Neutrophil (primary cell): ENCODE measurements around the gene TPRG1L.

Experiments
- H3K27ac ChIP-seq: fragments of 200-600 bp; sonication (generic); 2 replicates; pipeline ENCODE4 v1.5.1; 2016; ENCODE audit warnings: mild to moderate bottlenecking, moderate library complexity
- H3K27me3 ChIP-seq: fragments of 200-600 bp; sonication (generic); 2 replicates; pipeline ENCODE4 v1.6.0; 2016; ENCODE audit warnings: mild to moderate bottlenecking
- H3K36me3 ChIP-seq: fragments of 200-600 bp; sonication (generic); 2 replicates; pipeline ENCODE4 v1.5.1; 2017
- H3K4me1 ChIP-seq, 2 experiments: fragments of 200-600 bp in 1 of 2; sonication (generic) in 1 of 2; 1 replicate in 1 of 2; 2 replicates in 1 of 2; pipeline versions ENCODE4 v1.5.1 to v1.6.1; 2013 to 2016; ENCODE audit warnings: low read depth in 1 of 2, low read length in 1 of 2, mild to moderate bottlenecking in 1 of 2, moderate library complexity in 1 of 2; ENCODE audit not compliant: control insufficient read depth in 1 of 2, insufficient read depth in 1 of 2
- H3K4me3 ChIP-seq, 2 experiments: fragments of 200-600 bp in 1 of 2; sonication (generic) in 1 of 2; 1 replicate in 1 of 2; 2 replicates in 1 of 2; pipeline ENCODE4 v1.5.1; 2013 to 2016; ENCODE audit warnings: low read depth in 1 of 2, low read length in 1 of 2, mild to moderate bottlenecking in 1 of 2, moderate library complexity in 1 of 2
- H3K9me3 ChIP-seq: fragments of 200-600 bp; sonication (generic); 2 replicates; pipeline ENCODE4 v1.5.1; 2016
- CTCF ChIP-seq: fragments of 200-600 bp; sonication (generic); IDR thresholded peaks from 2 replicates; pipeline ENCODE4 v1.5.1; 2016; ENCODE audit warnings: antibody characterized with exemption

Gene TPRG1L

GRCh38 chr1:3639397-3639911 lies 14.6 kb downstream of the TPRG1L start:
- H3K27me3 ChIP-seq = no peaks in the 10 kb centered on the region
- H3K27ac ChIP-seq = no peak overlapping the region
- no peaks in the 10 kb centered on the region for H3K4me1 ChIP-seq
- peaks cover 92% of the 10 kb centered on the region for H3K36me3 ChIP-seq
- H3K9me3 ChIP-seq = no peaks in the 10 kb centered on the region
- no peak overlapping the region for H3K4me3 ChIP-seq
- TF ChIP-seq CTCF = no peak

- Histone ChIP-seq H3K9me3 (no peaks in the 10 kb centered on the region), H3K4me1 (no peaks in the 10 kb centered on the region), H3K27me3 (no peaks in the 10 kb centered on the region), H3K4me3 (no peak overlapping the region), H3K27ac (no peak overlapping the region), H3K36me3 (peaks cover 92% of the 10 kb centered on the region)
- no peak for TF ChIP-seq CTCF
These were observed 15.5 kb downstream of the TPRG1L start for GRCh38 chr1:3640121-3640837.

GRCh38 chr1:3641046-3641760 lies 16.4 kb downstream of the TPRG1L start:
- Histone ChIP-seq H3K9me3 (no peaks in the 10 kb centered on the region), H3K27ac (no peak overlapping the region), H3K27me3 (no peaks in the 10 kb centered on the region), H3K4me1 (peaks cover 4 to 6% of the 10 kb centered on the region in 2 experiments), H3K36me3 (peaks cover 92% of the 10 kb centered on the region), H3K4me3 (no peak overlapping the region)
- no peak for TF ChIP-seq CTCF

GRCh38 chr1:3641816-3642215 lies 17.0 kb downstream of the TPRG1L start:
- Histone ChIP-seq H3K36me3 (peaks cover 92% of the 10 kb centered on the region), H3K27me3 (no peaks in the 10 kb centered on the region), H3K4me1 (peaks cover 10 to 12% of the 10 kb centered on the region in 2 experiments), H3K27ac (no peak overlapping the region), H3K9me3 (no peaks in the 10 kb centered on the region), H3K4me3 (no peak overlapping the region)
- TF ChIP-seq CTCF = no peak

GRCh38 chr1:3642919-3643675 lies 18.3 kb downstream of the TPRG1L start:
- Histone ChIP-seq H3K4me1 (peaks cover 22 to 25% of the 10 kb centered on the region in 2 experiments), H3K27me3 (no peaks in the 10 kb centered on the region), H3K9me3 (no peaks in the 10 kb centered on the region), H3K4me3 (no peak overlapping the region), H3K27ac (no peak overlapping the region), H3K36me3 (peaks cover 81% of the 10 kb centered on the region)
- TF ChIP-seq CTCF = no peak
